Hepatocyte (in vitro differentiated cells): ENCODE measurements around the gene LRRC46.

Source experiments
- EZH2phosphoT487 ChIP-seq: fragments of 200-600 bp; sonication (generic); IDR thresholded peaks from one replicate; pipeline ENCODE4 v1.6.1; 2018; ENCODE audit warnings: antibody characterized with exemption, mild to moderate bottlenecking, low read depth, moderate library complexity; ENCODE audit not compliant: unreplicated experiment, severe bottlenecking
- TF ChIP-seq, protein P1 (sequence below): fragments of 200-600 bp; sonication (generic); IDR thresholded peaks from 2 replicates; pipeline ENCODE4 v1.5.1; 2016; ENCODE audit warnings: antibody characterized with exemption, mild to moderate bottlenecking; ENCODE audit not compliant: poor library complexity

DNA sequence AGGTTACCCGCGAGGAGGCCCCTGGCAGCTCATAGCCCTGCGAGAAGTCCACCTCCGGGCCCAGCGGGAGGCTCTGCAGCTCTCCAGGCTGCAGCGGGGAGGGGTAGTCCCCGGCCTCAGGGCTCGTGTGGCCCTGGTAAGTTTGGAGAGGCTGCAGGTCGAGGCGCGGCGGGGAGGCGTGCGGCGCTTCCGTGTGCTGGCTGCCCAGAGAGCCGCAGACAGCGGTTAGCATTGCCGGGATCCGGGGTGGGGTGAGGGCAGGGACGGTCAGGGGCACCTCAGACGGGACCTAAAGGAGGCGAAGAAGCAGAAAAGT, 16.7 kb downstream of the LRRC46 start:
- TF ChIP-seq, protein P1, sequence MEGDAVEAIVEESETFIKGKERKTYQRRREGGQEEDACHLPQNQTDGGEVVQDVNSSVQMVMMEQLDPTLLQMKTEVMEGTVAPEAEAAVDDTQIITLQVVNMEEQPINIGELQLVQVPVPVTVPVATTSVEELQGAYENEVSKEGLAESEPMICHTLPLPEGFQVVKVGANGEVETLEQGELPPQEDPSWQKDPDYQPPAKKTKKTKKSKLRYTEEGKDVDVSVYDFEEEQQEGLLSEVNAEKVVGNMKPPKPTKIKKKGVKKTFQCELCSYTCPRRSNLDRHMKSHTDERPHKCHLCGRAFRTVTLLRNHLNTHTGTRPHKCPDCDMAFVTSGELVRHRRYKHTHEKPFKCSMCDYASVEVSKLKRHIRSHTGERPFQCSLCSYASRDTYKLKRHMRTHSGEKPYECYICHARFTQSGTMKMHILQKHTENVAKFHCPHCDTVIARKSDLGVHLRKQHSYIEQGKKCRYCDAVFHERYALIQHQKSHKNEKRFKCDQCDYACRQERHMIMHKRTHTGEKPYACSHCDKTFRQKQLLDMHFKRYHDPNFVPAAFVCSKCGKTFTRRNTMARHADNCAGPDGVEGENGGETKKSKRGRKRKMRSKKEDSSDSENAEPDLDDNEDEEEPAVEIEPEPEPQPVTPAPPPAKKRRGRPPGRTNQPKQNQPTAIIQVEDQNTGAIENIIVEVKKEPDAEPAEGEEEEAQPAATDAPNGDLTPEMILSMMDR, result no peak
- no peak for TF ChIP-seq EZH2phosphoT487
